ENCODE measurements around the gene JAM3.
"Not testable (repeated sequence)": the region's sequence is repeated elsewhere in the genome, so short reads cannot be mapped to it uniquely, and the experiment has no call there.

Gene JAM3

DNA sequence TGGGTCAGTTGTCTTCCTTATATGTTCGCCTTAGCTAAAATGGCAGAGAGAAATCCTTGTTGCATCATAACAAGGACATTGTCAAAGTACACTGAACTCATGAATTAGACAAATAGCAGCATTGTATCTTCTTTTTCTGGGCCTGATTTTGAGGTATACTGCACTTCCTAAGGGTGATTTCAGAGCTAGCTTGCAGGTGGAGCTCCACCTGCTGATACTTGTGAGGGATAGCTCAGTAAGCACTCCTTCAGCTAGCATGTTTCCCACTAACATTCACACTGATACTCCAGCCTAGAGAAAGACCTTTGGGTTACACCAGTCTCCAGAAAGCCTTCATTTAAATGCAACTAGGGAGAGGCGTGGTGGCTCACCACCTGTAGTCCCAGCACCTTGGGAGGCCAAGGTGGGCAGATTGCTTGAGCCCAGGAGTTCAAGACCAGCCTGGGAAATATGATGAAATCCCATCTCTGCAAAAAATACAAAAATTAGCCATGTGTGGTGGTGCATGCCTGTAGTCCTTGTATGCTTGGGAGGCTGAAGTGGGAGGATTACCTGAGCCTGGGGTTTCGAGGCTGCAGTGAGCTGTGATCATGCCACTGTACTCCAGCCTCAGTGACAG lies 29.8 kb downstream of the JAM3 start:
- DNase-seq (ENCODE audit: low read depth in 2 of 3, low spot score in 1 of 3), result no peak

DNA sequence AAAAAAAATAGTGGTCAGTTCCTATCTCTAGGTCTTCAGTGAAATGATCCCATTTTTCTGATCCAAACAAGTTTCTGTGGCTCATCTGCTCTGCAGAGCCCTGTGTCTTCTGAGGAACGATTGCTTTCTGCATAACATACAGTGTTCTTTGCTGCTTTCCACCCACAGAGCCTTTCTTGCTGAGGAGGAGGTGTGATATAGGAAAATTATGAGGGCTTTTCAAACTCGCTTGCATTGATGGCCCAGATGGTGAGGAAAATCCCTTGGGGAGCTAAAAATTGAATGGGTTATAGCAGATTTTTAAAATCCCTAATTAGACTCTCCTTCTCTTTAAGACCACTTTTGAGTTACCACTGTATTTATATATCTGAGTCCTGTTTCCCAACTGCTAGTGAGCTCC lies 31.3 kb downstream of the JAM3 start:
- DNase-seq (ENCODE audit: low read depth in 2 of 3, low spot score in 1 of 3), result no peak

DNA sequence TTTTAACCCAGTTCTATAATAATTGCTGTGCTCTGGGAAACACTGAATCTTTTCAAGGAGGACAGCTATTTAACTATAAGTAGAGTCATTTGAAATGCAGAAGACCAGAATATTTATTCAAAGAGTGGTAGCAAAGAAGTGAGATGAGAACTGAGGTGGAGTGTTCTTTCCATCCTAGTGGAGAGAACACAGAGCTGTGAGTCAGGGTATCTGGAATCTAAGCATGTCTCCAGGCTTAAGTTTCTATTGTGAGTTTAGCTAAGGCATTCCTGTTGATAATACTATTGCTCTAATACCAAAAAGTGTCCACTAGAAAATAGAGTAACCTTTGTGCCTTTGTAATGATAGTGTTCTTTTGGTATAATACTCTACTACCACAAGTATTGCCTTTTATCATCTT lies 32.4 kb downstream of the JAM3 start:
- DNase-seq (ENCODE audit: low read depth in 2 of 3, low spot score in 1 of 3), result no peak

DNA sequence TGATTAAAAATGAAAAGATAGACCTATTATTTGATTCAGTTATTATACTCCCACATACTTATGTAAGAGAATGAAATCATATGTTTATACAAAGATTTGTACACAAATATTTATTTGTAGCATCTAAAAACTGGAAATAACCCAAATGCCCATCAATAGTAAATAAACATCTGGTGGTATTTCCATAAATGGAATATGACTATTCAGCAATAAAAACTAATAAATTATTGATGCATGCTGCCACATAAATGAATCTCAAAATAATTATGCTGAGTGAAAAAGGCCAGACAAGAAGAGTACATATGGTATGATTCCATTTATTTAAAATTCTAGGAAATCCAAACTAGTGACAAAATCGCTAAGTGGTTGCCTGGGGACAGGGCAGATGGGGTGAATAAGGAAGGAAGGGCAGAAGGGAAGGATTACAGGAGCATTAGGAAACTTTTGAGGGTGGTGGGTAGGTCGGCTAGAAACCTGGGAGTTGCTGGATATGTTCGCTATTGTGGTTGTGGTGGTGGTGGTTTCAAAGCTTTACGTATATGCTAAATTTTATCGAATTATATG lies 41.5 kb downstream of the JAM3 start:
- no peak for DNase-seq (ENCODE audit: low read depth in 2 of 3, low spot score in 1 of 3)

DNA sequence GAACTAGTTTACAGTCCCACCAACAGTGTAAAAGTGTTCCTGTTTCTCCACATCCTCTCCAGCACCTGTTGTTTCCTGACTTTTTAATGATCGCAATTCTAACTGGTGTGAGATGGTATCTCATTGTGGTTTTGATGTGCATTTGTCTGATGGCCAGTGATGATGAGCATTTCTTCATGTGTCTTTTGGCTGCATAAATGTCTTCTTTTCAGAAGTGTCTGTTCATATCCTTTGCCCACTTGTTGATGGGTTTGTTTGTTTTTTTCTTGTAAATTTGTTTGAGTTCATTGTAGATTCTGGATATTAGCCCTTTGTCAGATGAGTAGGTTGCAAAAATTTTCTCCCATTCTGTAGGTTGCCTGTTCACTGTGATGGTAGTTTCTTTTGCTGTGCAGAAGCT lies 44.9 kb downstream of the JAM3 start:
- not testable (repeated sequence) for DNase-seq (ENCODE audit: low read depth in 2 of 3, low spot score in 1 of 3)

DNA sequence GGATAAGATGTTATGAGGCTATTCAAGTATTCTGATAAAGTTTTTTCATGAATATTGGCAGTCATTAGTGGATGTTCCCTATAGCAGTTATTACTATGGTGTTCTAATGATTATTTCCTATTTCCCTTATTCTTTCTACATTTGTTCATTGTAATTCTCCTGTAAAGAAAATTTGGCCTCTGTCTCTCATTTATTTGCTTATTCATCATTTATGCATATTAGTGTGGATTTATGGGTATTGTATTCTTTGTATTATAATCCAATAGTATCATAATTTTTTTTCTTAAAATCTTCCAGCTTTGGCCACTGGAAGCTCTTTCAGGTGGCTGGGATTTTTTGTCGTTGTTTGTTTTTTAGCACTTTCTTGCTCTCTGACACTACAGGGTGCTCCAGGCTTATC lies 47.3 kb downstream of the JAM3 start:
- DNase-seq (ENCODE audit: low read depth in 2 of 3, low spot score in 1 of 3), result no peak

DNA sequence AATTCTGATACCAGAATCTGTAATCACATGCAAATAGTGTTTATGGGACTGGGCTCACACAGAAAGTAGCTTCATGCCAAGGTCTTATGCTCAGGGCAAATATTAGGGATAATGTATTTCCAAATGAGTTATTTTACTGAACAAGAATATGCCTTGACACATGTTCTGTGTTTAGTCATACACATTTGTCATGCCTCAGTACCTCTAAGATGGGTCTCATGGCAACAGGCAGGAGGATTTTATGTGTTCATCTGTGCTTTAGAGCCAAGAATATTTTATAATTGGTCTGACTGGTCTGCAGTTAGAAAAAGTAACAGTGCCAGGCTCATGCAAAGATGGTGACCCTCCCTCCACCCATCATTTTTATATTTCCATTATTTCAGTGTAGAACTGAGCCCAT lies 49.1 kb downstream of the JAM3 start:
- no peak for DNase-seq (ENCODE audit: low read depth in 2 of 3, low spot score in 1 of 3)

DNA sequence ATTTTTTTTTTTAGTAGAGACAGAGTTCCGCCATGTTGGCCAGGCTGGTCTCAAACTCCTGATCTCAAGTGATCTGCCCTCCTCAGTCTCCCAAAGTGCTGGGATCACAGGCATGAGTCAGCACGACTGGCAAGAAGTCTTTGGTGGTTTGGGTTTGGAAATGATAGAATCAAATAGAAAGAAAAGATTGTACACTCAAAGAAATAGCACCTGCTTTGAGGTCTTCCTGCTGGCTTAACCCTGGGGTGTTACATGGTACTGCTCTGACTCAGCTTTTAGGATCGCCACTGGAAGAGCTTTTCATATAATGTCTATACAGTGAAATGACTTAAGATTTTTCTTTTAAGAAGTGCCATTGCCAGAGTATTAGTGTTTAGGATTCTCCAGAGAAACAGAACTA lies 50.2 kb downstream of the JAM3 start:
- DNase-seq (ENCODE audit: low read depth in 2 of 3, low spot score in 1 of 3), result no peak

DNA sequence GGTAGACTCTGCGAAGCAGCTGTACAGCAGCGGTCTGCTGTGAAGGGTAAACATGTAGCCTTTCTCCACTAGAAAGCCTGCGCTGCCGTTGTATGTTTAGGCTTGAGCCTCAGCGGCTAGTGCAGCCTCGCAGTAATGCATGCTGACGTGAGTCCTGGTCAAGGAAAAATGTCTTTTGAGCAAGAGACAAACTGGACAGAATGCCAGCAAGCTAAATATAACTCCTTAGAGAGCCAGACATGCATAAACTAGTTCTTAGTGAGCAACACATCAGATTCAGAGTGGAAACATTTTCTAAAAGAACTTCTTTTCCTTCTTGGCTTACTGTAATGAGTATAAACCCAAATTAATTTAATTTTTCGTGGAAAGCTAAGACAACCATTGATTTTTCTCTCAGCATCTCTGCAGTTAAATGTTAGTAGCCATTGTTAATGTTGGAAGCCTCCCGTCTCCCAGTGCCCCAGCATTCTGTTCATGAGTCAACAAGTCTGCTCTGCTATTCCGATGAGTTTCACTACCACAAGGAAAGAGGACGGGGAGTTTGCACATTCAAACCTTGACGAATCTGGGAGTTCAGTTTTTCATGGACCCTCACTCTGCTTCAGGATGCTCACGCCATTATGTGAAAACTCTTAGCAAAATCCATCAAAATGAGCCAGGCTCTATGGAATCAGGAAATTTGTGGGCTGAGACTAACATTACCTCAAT lies 51.4 kb downstream of the JAM3 start:
- DNase-seq (ENCODE audit: low read depth in 2 of 3, low spot score in 1 of 3), result no peak

DNA sequence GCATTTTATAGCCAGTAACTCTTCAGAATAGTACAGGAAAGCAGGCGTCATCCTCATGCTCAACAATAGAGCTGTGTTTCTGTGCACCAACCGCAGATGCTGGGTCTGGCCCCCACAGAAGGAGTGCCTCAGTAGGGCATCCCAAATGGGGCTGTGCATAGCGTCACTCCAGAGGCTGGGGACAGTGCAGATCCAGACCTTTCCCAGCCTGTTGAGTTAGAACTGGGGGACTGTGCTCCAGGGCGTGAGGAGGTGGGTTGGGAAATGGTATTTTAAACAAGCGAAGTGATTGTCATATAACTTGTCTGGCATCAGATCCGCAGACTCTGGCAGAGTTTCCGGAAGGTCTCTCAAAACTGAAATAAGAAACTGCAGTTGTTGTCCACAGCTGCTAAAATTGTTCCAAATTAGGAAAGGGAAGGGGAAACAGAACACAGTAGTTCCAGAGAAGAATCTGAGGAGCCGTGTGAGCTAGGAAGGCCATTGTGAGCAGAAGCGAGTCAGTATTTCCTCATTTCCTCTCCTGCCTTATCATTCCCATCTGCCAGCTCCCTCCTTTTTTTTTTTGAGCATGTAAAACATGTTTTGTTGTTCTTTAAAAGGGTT lies 52.2 kb downstream of the JAM3 start:
- no peak for DNase-seq (ENCODE audit: low read depth in 2 of 3, low spot score in 1 of 3)

DNA sequence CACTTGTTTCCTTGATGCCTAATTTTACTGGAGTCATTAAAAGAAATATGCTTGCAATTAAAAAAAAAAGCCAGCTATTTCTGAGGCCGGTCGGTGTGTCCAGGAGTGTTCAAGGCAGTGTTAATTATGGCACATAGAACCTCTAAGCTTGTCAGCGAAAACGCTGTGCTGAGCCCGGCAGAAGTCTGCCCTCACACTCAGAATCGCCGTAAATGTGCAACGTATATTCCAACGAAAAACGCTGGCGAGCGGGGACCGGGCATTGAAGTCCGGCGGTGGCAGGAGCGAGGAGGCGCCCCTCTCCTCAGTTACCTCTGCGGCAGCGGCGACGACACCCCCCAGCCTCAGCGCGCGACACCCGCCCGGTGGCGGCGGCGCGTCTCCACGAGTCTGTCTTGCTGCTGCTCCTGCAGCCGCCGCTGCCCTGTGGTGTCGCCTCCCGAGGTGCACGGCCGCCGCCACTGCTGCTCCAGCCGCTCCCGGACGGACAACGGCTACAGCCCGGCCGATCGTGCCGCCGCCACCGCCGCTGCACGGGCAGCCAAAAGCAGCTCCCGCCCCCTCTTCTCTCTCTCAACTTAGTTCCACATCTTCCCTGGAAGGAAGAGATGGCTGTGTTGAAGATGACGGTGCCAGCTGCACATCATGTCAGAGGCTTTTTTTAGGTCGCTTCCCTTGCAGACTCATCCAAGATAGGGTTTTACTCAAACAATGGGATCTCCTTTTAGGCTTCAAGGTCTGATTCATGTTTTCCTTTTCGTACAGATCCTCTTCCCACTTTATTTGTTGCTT lies 56.0 kb downstream of the JAM3 start:
- DNase-seq (ENCODE audit: low read depth in 2 of 3, low spot score in 1 of 3), result no peak

DNA sequence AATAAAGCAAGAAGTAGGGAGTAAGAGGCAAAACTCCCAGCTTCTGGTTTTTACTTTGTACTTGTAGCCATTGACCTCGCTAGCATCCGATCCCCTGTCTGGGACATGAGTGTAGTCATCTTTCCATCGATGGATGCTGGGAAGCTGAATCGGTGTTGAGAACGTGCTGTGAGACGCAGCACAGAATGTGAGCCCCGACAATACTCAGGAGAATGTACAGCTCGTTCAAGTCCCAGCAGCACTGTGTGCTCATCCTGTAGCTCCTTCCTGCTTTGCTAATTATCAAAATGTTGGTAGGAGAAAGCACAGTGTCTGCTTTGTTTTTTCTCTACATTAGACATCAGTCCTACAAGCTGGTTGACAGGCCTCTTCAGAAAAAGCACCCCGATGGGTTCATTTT lies 56.6 kb downstream of the JAM3 start:
- no peak for DNase-seq (ENCODE audit: low read depth in 2 of 3, low spot score in 1 of 3)

DNA sequence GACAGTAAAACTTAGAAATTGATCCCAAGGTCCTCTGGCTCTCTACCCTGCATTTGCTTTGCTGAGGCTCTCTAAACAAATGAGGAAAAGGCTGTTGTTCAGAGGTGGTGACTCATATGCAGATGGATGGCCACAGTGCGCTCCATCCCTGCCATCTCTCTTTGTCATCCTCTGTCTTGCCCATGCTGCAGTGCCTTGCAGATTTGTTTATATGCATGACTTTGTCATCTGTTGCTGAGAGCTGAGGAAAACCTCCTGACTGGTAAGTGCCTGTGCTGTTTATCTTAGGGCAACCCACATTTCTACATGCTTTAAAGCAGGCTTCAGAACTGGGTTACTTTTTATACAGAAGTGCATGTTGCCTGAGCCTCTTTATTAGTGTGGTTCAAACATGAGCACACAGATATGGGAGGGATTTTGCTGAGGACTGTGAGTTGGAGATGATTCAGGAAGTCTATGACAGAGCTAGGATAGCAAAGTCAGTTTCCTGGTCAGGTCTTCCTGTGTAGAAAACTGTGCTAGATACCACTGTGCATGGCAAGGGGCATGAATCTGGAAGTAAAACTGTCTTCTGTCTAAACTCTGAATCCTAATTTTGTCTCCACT lies 57.4 kb downstream of the JAM3 start:
- DNase-seq (ENCODE audit: low read depth in 2 of 3, low spot score in 1 of 3), result no peak

DNA sequence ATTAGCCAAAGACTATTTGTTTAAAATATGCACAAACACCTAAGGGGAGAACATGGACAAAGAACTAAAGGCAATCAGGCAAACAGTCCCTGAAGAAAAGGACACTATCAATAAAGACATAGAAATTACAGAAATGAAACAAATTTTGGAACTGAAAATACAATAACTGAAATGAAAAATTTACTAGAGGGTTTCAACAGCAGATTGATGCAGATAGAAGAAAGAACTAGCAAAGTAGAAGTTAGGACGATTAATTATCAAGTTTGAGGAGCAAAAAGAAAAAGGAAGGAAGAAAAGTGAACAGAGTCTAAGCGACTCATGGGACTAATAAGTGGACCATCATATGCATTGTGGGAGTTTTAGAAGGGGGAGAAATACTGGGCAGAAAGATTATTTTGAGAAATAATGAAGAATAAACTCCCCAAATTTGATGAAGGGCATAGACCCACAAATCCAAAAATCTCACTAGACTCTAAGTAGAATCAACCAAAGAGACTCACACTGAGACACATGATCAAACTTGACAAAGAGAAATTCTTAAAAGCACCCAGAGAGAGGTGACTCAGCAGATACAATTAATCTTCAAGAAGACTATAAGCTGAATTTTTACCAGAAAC lies 62.9 kb downstream of the JAM3 start:
- no peak for DNase-seq (ENCODE audit: low read depth in 2 of 3, low spot score in 1 of 3)

DNA sequence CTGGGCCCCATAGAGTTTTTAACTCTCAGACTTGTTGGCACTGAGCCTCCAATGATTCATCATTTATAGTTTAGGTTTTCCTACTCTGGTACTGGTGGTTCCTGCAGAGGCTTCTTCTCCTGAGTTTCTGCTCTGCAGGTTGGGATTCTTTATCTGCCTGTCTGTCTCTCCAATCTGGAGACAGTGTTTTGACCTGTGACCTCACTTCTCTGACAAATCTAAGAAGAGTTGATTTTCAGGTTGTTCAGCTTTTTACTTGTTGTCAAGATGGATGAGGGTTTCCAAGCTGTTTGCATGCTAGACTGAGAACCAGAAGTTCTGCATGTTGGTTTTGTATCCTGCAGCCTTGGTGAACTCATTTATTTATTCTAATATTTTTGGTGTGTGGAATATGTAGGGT lies 63.9 kb downstream of the JAM3 start:
- no peak for DNase-seq (ENCODE audit: low read depth in 2 of 3, low spot score in 1 of 3)

DNA sequence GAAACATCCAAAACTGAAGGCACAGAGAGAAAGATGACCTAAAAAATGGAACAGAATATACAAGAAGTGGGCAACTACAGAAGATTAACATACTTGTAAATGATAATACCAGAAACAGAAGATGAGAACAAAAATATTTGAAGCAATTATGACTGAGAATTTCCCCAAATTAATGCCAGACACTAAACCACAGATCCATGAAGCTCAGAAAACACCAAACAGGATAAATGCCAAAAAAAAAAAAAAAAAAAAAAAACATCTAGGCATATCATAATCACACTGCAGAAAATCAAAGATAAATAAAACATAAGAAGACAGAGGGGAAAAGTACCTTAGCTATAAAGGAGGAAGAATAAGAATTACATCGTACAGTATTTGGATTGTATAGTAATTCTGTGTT lies 65.3 kb downstream of the JAM3 start:
- no peak for DNase-seq (ENCODE audit: low read depth in 2 of 3, low spot score in 1 of 3)

DNA sequence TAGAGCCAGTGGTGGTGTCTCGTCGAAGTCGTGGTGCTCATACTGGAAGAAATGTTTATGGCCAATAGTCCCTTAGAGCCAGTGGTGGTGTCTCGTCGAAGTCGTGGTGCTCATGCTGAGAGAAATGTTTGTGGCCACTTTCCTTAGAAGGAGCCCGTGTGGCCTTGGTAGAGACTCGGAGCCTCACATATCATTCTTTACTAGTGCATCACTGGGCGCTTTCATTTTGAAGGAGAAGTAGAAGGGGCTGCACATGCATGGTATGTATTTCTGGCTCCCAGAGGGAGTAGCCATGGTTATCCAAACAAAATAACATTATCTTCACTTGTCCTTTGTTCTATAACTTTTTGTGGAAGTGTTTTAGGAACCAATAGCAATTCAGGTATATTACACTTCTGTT lies 69.5 kb downstream of the JAM3 start:
- no peak for DNase-seq (ENCODE audit: low read depth in 2 of 3, low spot score in 1 of 3)

DNA sequence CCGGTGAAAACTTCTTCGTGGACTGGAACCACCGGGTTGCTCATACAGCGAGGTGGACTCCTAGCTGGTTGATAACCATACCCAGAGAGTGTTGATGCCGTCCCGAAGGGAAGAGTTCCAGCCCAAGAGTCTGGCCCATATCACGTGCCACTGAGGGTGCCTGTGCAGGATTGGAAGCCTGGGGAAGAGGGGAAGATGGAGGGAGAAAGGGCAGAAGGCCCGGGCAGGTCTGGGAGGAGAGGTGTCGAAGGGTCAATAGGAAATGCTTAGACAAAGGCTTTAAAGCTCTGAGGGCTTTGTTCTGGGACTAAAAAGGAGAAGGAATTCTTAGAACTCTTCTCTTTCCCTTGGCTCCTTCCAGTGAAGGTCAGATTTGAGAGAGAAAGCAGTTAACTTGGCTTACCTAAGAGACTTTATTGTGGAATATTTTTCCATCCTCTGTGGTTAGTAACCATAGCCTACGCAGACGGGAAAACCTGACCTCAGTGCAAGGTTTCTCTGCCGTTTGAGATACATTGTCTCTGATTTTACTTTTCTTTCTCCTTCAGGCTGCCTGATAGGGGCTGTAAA lies 70.5 kb downstream of the JAM3 start:
- no peak for DNase-seq (ENCODE audit: low read depth in 2 of 3, low spot score in 1 of 3)

DNA sequence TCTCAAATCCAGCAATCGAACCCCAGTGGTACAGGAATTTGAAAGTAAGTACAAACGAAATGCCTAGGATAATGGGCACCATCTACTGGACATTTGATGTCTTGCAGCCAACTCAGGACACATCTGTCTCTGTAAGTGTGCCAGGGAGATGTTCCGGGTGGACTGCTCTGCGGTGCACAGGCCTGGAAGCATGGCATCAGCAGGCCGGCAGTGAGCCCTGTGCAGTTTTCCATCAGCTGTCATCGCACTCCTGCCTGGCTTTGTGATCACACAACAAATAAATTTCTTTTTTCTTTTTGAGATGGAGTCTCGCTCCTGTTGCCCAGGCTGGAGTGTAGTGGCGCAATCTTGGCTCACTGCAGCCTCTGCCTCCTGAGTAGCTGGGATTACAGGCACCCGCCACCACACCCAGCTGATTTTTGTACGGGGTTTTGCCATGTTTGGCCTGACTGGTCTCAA lies 71.0 kb downstream of the JAM3 start:
- peak in 2 of 3 donors; percentile 16 to 55 for DNase-seq (ENCODE audit: low read depth in 2 of 3, low spot score in 1 of 3)

DNA sequence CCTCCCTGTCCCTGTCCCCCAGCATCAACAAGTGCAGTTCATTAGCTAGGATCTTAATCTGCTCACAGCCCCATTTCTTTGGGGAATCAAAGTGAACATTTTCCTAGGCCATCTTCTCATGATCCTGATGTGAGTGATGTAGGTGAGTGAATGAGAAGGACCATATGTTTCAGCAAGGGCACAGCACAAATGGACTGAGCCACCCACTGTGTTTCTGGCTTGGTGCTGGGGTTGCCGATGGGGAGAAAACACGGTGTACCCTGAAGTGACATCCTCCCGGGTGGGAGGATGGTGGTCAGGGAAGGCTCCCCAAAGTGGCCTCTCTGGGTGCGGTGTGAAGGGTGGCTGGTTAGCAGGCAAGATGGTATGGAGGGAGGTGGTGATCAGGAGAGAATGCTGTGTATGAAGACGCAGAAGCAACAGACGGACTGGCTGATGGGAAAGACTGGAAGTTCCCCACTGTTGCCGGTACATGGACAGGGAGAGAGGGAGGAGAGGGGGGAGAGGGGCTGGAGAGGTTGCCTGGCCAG lies 72.2 kb downstream of the JAM3 start:
- no peak for DNase-seq (ENCODE audit: low read depth in 2 of 3, low spot score in 1 of 3)
